Measurements from ENCODE around the gene ARL16.

The ARL16 gene, protein sequence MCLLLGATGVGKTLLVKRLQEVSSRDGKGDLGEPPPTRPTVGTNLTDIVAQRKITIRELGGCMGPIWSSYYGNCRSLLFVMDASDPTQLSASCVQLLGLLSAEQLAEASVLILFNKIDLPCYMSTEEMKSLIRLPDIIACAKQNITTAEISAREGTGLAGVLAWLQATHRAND

DNA sequence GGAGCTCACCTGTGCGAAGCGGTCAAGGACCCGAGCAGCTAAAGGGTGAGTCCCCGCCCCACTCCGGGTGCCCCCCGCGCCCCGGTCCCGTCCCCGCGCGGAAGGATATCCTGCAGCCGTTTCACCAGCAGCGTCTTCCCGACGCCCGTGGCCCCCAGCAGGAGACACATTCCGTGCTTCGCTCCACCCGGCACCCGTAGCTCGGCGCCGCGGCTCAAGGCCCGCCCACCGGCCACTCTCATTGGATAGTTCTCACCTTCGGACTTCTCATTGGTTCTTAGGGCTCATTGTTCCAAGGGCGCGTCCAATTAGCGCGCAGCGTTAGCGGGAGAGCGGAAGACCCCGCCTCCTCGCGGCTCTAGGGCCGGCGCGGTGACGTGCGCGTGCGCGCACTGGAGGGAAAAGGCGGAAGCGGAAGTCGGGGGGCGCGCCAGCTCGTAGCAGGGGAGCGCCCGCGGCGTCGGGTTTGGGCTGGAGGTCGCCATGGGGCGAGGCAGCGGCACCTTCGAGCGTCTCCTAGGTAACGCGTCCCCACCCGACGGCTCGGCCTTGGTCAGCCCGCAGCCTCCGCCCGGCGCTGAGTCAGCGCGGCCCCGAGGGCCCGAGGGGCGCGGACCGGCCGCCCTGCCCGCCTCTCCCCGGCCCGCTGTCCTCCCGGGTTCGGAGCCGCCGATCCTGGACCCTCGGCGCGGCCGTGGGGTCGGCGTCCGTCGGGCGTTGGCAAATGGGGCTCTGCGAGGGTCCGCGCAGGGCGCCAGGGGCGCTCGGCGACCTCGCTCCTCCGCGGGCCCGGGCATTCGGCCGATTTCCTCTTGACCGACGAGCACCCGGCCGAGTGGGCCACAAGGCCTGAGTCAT lies at the start of gene ARL16, which contains the start of gene HGS:
Gene ARL16, minus strand, starts transcription at position 214 of the 858 bp plus-strand sequence. Its CDS starts 44 bp downstream, at position 170.
Gene HGS, plus strand, starts transcription at position 428 of the 858 bp plus-strand sequence. Its CDS starts 56 bp downstream, at position 484.
- DNase-seq, result peak; percentile 95

DNA sequence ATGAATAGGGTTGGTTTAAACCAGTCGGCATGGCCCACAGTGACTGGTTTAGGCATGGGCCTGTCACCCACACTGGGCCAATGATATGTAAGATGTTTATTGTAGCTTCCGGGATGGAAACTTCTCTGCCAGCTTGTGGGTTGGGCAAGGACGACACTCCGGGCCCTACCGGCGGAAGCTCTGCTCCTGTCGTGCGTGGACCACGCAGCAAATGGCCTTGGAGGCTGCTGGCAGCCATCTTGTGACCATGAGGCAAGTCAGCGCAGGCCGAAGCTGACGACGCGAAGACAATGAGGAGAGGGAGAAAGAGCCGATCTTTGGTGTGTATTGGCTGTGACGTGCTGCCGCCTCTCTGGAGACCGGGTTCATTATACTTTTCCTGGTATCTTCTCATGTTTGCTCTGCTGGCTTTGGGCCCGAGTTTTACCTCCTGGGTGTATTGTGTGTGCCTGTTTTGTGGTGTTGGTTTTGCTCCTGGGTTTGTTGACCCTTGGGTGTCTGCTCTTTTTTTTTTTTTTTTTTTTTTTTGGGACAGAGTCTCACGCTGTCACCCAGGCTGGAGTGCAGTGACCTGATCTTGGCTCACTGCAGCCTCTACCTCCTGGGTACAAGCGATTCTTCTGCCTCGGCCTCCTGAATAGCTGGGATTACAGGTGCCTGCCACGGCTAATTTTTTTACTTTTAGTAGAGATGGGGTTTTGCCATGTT lies 43.9 kb upstream of the ARL16 start:
- DNase-seq, result no peak

DNA sequence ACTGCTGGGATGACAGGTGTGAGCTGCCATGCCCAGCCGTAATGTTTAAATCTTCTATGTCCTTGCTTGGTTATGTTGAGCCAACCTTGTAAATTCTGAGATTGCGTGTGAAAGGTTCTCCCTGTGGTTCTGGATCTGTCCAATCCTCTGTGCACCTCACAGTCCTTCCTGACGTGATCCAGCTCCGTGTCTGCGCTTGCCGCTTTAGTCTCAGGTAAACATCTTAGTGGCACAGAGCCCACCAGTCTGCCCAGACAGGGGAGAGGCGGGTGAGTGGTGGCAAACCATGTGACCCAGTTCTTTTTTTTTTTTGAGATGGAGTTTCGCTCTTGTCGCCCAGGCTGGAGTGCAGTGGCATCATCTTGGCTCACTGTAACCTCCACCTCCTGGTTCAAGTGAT lies 42.4 kb upstream of the ARL16 start:
- DNase-seq, result no peak

DNA sequence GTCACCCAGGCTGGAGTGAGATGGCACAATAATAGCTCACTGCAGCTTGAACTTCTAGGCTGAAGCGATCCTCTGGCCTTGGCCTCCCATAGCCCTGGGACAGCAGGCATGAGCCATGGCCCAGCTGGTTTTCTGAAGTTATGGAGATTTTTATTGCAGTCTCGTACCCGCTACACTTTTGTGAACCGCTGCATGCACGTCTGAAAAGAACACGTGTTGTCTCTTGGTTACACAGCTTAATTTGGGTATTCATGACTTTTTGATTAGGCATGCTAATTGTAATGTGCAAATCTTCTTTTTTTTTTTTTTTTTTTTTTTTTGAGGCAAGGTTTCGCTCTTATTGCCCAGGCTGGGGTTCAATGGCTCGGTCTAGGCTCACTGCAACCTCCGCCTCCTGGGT lies 41.8 kb upstream of the ARL16 start:
- DNase-seq, result no peak

DNA sequence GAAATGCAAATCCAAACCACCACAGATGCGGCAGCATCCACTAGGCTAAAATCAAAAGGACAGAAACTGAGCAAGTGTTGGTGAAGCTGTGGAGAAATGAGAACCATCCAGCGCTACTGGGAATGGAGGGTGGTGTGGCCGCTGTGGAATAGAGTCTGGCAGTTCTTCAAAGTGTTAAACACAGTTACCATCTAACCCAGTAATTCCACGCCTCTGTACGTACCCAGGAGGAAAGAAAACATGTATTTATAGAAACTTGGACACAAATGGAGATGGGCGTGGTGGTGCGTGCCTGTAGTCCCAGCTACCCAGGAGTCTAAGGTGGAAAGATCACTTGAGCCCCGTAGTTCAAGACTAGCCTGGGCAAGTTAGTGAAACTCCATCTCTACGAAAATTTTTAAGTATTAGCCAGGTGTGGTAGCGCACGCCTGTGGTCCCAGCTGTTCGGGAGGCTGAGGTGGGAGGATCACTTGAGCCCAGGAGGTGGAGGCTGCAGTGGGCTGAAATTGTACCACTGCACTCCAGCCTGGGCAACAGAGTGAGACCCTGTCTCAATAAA lies 40.1 kb upstream of the ARL16 start:
- DNase-seq, result no peak

DNA sequence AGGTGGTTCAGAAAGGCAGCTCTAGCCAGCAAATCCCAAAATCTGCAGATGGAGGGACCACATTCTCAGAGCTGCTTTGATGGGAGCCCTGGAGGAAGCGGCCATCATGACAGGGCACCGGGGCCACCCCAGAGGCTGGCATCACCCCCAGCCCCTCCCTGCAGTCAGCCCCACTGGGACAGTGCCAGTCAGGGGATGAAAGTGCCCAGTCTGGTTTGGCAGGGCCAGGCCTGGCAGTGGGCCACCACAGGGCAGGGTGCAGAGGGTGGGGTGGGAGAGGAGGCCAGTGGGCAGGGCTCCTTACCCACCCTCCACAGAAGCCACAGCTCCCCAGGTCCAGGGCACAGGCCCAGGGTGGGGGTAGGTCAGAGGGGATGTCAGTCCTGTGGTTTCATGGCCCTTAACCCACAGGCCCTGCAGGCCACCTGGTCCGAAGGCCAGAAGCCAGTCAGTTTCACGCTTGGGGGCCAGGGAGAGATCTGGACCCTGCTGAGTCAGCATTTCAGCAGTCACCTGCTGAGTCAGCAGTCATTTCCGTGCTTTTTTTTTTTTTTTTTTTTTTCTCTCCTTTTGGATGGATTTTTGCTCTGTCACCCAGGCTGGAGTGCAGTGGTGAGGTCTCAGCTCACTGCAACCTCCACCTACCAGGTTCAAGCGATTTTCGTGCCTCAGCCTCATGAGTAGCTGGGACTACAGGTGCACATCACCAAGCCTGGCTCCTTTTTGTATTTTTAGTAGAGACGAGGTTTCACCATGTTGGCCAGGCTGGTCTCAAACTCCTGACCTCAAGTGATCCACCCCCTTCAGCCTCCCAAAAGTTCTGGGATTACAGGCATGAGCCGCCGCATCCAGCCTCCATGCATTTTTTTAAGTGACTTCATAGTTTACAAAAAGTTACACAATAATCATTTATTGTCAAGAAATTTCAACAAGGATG lies 38.9 kb upstream of the ARL16 start:
- no peak for DNase-seq

DNA sequence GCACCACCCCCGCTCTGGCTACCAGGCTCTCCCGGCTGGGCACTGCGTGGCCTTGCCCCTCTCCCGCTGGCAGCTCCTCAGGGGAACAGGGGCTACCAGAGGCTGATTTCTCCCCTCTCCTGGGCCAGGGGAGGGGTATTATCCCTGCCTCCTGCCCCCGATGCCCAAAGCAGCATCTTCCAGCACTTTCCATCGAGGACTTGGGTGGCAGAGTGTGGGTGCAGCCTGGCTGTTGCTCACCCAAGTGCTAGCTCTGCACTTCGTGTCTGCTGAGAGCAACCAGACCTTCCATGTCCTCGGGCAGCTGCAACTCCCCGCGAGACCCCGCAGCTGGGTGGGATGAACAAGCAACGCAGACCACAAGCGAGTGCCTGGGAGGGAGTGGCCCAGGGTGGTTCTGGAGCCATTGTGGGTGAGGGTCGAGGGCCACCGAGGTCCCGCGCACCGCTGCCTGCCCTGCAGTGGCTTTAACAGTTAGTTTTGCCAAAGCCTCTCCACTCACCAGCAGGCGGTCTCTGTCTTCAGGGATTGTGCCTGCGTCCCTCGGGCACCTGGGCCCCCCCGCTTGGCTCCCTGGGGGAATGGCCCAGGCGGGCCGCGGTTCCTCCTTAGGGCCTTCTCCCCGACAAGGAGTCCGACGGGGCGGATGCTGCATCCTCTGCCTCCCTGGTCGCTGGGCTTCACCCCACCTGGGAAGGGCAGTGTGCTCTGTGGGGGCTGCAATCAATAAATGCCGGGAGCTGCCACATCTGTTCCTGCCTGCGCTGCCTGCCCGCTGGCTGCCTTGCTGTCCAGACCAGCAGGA lies 36.9 kb upstream of the ARL16 start:
- DNase-seq, result no peak

DNA sequence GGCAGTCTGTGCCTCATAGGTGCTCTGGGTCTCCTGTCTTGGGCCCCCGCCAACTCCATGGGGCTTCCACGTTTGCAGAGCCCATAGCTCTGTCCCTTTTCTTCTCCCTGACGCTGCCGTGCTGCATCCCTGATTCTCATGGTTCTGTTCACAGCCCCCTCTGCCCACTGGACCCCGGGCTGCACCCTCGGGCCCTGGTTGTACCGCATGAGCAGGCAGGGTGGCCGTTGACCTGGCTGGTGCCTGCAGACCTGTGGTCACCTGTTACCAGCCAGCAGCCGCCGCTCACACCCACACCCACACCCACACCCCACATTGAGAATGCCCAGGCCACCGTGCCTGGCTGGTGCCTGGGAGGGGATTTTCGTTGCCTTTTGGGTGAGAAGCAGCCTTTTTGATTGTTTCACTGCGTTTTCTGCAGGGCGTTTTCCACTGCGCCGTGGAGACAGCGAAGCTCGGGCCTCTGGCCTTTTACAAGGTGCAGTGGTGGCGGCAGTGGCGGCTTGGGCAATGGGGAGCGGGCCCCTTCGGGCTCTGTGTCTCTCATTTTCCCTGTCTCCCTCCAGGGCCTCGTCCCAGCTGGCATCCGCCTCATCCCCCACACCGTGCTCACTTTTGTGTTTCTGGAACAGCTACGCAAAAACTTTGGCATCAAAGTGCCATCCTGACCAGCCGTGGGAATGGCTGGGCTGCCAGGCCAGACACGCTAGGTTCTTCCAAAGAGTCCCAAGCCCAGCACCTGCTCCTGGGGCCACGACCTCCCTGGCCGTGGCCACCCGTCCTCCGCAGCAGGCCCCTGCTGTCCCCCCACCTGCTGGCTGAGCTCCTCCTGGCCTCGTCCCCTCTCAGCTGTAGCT lies 36.0 kb upstream of the ARL16 start:
- DNase-seq, result no peak

DNA sequence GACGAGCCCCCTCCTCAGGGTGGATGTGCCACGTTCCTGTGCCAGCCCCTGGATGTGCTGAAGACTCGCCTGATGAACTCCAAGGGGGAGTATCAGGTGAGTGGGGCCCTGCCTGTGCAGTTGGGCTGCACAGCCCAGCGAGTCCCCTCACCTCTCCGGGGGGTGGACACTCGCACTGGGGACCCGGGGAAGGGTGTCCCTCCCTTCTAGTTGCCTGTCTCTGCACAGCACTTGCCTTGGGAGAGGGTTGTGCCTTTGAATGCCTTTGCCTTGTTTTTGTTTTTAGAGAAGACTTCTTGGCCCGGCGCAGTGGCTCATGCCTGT lies 34.1 kb upstream of the ARL16 start:
- no peak for DNase-seq

DNA sequence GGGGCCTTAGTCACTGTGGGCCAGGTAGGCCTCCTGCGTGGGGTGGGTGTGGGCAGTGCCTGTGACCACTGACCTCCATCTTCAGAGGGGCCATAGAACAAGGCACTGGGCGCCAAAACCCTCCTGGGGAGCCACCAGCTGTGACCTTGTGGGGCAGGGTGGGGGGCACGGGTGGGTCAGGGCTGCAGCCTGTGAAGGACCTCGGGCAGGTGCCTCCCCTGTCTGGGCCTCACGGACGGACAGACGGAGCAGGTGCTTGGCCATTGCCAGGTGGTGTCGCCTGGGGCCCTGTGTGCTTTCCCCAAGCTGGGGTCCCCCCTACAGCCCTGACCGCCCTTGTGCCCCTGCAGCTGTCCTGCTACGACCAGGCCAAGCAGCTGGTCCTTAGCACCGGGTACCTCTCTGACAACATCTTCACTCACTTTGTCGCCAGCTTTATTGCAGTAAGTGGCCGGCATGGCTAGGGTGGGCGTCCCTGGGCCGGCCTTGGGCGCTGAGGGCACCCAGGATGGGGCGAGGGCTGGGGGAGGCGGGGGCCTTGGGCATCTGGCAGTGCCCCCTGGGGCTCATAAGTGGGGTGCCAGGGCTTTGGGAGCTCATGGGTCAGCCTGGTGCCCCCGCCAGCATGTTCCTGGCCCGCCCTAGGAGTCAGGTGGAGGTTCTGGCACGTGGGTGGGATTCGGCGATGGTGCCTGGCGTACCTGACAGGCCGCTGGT lies 33.6 kb upstream of the ARL16 start:
- DNase-seq, result no peak

DNA sequence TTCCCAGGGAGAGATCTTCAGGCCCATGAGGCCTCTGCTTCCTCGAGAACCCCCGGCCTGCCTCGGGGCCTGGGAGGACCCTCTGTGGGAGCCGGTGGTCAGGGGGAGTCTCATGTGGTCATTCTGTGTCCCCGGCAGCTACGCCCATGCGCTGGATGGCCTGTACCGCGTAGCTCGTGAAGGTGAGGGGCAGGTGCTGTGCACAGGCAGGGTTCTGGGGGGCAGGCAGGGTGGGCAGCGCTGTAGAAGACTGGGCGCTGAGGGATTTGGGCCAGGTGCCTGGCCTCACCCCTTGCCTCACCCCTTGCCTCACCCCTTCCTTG lies 33.0 kb upstream of the ARL16 start:
- no peak for DNase-seq

DNA sequence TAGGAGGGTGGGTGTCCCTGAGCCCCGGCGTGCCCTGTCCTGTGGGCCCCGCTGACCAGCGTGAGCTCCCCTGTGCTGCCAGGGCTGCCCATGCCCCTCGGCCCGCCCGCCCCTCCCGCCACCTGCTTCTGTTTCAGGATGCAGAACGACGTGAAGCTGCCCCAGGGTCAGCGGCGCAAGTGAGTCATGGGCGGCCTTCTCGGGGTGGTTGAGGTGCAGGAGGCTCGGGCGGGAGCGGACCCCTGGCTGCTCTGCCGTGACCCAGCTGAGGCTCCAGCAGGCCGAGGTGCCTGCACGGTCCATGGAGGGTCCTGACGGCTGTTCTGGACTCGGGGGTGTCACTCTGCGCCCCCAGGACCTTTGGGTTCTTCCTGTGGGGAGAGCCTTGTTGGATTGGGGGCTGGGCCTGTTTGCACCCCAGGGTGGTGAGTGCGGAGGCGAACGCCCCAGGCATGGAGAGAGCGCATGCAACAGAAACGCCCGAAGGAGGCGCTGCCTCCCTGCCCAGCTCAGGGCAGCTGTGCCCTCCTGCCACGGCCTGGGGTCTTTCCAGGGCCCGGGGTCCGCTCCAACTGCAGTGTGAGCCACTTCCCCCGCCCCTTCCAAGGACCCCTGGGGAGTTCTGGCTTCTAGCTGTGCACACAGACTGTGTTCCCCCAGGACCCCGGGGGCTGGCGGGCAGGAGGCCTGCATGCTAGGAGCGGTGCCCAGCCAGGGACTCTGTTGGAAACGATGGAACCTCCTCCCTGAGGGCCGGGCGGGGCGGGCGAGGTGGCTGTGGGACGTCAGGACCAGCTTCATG lies 32.5 kb upstream of the ARL16 start:
- no peak for DNase-seq

DNA sequence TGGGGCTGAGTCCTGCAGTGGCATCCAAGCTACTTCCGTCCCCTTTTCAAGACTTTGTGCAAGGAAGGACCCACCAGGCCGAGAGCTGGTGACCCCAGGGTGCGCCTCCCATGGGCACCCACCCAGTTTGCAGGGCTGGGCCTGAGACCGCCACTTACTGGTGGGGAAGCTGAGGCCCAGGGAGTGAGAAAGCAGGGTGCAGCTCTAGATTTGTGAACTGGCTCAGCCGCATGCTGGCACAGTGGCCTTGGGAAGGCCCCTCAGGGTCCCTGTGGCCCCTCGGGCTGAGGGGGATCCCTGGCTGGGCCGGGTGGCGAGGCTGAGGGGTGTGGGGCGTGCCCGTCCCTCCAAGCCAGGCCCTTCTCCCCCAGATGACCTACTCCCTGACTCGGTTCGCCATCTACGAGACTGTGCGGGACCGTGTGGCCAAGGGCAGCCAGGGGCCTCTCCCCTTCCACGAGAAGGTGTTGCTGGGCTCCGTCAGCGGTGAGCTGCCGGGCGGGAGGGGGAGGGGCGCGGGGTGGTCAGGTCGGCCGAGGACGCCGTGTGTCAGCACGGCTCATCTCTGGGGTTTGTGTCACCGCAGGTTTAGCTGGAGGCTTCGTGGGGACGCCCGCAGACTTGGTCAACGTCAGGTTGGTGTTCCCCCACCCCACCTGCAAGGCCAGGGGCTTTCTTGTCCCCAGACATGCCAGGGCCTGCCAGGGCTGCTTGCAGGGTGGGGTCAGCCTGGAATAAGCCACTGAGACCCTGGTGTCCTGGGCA lies 31.7 kb upstream of the ARL16 start:
- DNase-seq, result no peak

DNA sequence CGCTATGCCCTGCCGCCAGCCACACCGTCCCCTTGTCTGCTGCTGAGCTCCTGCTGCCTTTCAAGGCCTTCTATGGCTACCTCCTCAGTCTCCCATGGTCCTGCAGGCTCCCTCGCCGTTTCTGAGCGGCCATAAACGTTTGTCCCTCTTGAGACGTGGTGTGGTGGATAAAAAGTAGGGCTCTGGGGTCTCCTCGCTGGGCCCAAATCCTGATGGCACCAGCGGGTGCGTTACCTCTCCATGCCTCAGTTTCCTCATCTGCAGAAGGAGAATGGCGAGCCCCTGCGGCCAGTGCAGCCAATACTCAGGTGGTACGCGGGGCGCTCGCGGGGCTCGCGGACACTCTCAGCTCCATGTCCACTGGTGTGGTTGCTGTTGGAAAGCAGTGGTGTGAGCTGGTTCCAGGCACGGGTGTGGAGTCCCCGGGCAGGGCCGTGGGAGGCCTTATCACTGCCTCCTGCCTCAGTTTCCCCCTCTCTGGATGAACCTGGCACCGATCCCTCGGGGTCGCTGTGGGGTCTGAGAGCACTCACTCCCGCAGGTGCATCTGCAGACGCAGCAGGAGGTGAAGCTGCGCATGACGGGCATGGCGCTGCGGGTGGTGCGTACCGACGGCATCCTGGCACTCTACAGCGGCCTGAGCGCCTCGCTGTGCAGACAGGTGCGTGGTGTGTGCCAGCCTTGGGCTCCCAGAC lies 31.0 kb upstream of the ARL16 start:
- DNase-seq, result no peak

DNA sequence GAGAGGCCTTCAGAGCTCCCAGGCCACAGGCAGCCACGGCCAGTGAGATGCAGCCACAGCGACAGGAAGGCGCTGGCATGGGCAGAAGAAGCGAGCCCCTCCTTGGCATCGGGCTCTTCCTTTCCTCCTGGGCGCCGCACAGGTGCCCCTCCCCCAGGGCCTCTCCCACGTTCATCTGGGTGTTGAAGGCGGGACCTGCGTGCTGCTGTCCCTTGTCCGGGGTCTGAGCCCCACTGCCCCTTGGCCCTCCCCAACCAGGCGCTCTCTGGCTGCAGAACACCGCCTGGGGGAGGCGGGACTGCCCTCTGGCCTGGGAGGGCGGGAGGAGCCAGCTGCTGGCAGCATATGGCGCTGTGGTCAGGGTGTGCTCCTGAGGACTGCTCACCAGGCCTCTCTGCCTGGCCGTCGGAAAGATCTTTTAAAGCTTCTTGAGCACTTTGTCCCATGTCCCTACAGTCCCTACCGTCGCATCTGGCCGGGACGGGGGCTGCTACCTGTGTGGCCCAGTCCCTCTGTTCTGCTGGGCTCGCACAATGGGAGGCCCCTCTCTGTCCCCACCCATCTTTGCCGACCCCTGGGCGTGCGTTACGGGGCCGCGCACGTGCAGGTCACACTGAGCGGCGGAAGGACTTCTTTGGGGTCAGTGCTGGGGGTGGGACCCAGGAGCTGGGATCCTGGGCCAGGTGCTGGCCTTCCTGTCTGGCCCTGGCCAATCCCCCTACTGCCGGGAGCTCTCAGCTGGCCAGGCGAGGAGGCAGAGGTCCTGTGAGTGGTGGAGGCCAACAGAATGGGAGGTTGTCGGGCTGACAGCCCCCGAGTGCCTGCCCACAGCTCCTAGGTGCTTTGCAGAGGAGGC lies 30.2 kb upstream of the ARL16 start:
- DNase-seq, result no peak

DNA sequence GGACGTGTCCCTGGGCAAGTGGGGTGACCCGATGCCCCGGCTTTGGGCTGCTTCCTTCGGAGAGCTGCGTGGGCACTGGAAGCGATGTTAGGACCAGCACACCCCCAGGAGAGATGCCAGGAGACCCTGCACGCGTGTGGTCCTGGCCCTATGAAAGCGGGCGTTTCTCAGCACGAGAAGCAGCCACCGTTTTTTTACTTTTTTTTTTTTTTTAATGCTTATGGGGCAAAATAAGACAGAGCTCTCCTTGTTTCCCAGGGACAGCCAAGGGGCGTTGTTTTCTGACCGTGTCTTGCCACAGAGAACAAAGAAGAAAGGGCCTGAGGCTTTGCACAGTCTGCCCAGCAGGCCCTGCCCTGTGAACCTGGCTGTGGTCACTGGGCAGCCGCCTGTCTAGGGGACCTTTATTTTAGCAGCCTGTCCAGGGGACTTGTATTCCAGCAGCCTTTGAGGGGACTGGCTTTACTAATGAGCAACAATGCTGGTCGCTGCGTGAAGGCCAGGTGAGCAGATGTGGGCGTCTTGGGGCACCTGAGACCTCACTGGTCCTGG lies 29.5 kb upstream of the ARL16 start:
- no peak for DNase-seq
